Activated T-helper 1 cell treated with anti-CD3 and anti-CD28 coated beads, Interleukin-12 subunit alpha, Interleukin-12 subunit beta, Interleukin-2, Interleukin-4 antibody, amounts not matched to agents 30 ng/mL and 10 ng/mL and 1 ng/mL, durations not matched to agents 14 hours and 24 hours and 36 hours (primary cell): ENCODE results near the gene FBXO11. TPM values are rescaled to one million over a fixed set of nuclear protein-coding genes. Genes with fewer than 3 reads are reported as not detected.

Experiments used
- DNase-seq: peaks from one replicate; pipeline ENCODE4 v3.0.0; 2021; ENCODE audit warnings: low spot score
- H3K27ac Mint-ChIP-seq: one replicate; pipeline ENCODE4 v1.8.0; 2021; ENCODE audit warnings: mild to moderate bottlenecking, mixed read lengths
- H3K27me3 Mint-ChIP-seq: one replicate; pipeline ENCODE4 v1.8.0; 2022; ENCODE audit warnings: mild to moderate bottlenecking, moderate library complexity, mixed read lengths; ENCODE audit not compliant: insufficient read depth
- H3K36me3 Mint-ChIP-seq: one replicate; pipeline ENCODE4 v1.8.0; 2021; ENCODE audit warnings: low read depth, mixed read lengths
- H3K4me1 Mint-ChIP-seq: one replicate; pipeline ENCODE4 v1.8.0; 2021; ENCODE audit warnings: low read depth, mixed read lengths
- H3K4me3 Mint-ChIP-seq: one replicate; pipeline ENCODE4 v1.8.0; 2021; ENCODE audit warnings: mild to moderate bottlenecking, moderate library complexity, mixed read lengths
- H3K9me3 Mint-ChIP-seq: one replicate; pipeline ENCODE4 v1.8.0; 2021; ENCODE audit warnings: mixed read lengths
- intact Hi-C: fragments of 100-400 bp; cut with micrococcal nuclease; formaldehyde crosslinking; loops from one replicate; pipeline ENCODE4 v1.15.1; 2024
- total RNA-seq: library from RNA; stranded (reverse); gene quantifications from 2 replicates; pipeline ENCODE4 v1.2.3, GENCODE V29; 2022

FBXO11 gene
- total RNA-seq, 1 donor from 2014 or later, result 56.1 TPM

GRCh38 chr2:47747878-47748277 is 158.4 kb downstream of the FBXO11 start:
- Mint-ChIP-seq H3K9me3 (peaks cover 8% of the 10 kb centered on the region), H3K4me3 (no peak overlapping the region), H3K4me1 (peaks cover 4% of the 10 kb centered on the region), H3K27me3 (peaks cover 6% of the 10 kb centered on the region), H3K36me3 (no peaks in the 10 kb centered on the region), H3K27ac (no peak overlapping the region)
- intact Hi-C loops, result no loop called here
- DNase-seq, result no peak

- Mint-ChIP-seq H3K27ac (no peak overlapping the region), H3K4me1 (no peaks in the 10 kb centered on the region), H3K9me3 (peaks cover 8% of the 10 kb centered on the region), H3K4me3 (no peak overlapping the region), H3K36me3 (no peaks in the 10 kb centered on the region), H3K27me3 (peaks cover 6% of the 10 kb centered on the region)
- no peak for DNase-seq
- intact Hi-C loops, result no loop called here
Observed at GRCh38 chr2:47744074-47744473, 162.2 kb downstream of the FBXO11 start.

- Mint-ChIP-seq H3K27ac (no peak overlapping the region), H3K4me3 (no peak overlapping the region), H3K4me1 (no peaks in the 10 kb centered on the region), H3K9me3 (peaks cover 2% of the 10 kb centered on the region), H3K36me3 (no peaks in the 10 kb centered on the region), H3K27me3 (peaks cover 6% of the 10 kb centered on the region)
- intact Hi-C loops, result no loop called here
- no peak for DNase-seq
Observed at GRCh38 chr2:47741637-47742036, 164.7 kb downstream of the FBXO11 start.

- H3K9me3 Mint-ChIP-seq, result no peaks in the 10 kb centered on the region
- no peak for DNase-seq
- H3K36me3 Mint-ChIP-seq, result no peaks in the 10 kb centered on the region
Observed at GRCh38 chr2:47741101-47741500, 165.2 kb downstream of the FBXO11 start.

More at GRCh38 chr2:47741101-47741500, 165.2 kb downstream of the FBXO11 start:
- no peak overlapping the region for H3K4me3 Mint-ChIP-seq
- intact Hi-C loops, result no loop called here
- no peak overlapping the region for H3K27ac Mint-ChIP-seq
- peaks cover 6% of the 10 kb centered on the region for H3K27me3 Mint-ChIP-seq
- no peaks in the 10 kb centered on the region for H3K4me1 Mint-ChIP-seq

Other genes with a start within 250 kb of the FBXO11 start
- gene MSH6, start 123.4 kb downstream of the FBXO11 start, total RNA-seq, result 123 and 128 TPM in 2 replicates